IPS-15b (cell line): ENCODE measurements around the gene CRK.

Experiments
- H3K27me3 ChIP-seq: one replicate; pipeline ENCODE4 v1.6.1; 2013; ENCODE audit warnings: low read length; ENCODE audit not compliant: control insufficient read depth, insufficient read depth
- H3K36me3 ChIP-seq: one replicate; pipeline ENCODE4 v1.6.1; 2013; ENCODE audit warnings: low read length; ENCODE audit not compliant: control insufficient read depth, insufficient read depth
- H3K4me1 ChIP-seq: one replicate; pipeline ENCODE4 v1.6.1; 2013; ENCODE audit warnings: mild to moderate bottlenecking, low read length; ENCODE audit not compliant: control insufficient read depth, insufficient read depth
- H3K4me3 ChIP-seq: one replicate; pipeline ENCODE4 v1.5.1; 2013; ENCODE audit warnings: low read depth, low read length
- H3K9ac ChIP-seq: one replicate; pipeline ENCODE4 v1.6.1; 2013; ENCODE audit warnings: low read depth, mild to moderate bottlenecking, low read length
- H3K9me3 ChIP-seq: one replicate; pipeline ENCODE4 v1.6.1; 2013; ENCODE audit warnings: mild to moderate bottlenecking, low read length; ENCODE audit not compliant: control insufficient read depth, insufficient read depth

CRK gene

DNA sequence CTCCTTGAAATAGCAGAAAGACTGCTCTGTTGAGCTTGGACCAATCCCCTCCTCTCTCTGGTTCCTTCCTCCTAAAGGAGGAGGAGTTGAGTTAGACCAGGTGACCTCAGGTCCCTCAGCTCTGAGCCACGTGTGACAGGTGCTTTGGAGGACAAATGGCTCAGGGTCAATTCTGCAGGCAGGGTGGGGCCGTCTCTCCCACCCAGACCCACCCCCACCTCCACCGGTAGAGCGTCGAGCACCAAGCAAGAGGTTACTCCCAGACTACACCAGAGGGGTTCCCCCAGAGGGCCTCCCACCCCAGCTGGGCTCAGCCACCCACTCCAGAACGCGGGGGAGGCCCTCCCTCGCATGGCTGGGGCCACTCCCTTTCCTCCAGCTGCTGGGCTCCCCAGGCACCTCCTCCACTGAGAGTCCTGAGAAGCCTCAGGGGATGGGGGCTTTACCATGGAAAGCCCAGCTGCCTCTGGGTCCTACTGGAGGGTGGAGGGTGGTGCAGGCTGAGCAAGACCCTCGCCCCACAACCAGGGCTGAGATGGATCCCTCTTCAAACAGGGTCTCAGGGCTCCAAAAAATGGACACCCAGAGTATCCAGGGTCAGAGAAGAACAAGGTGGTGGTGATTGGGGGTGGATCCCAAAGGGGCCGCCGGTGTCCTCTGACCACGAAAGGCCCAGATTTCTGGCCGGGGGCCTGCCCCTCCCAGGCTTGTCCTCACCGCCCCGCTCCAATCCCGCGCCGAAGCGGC lies 28.8 kb upstream of the CRK start:
- no peaks in the 10 kb centered on the region for H3K9me3 ChIP-seq
- peaks cover 24% of the 10 kb centered on the region for H3K36me3 ChIP-seq
- no peak overlapping the region for H3K9ac ChIP-seq
- peaks cover 8% of the 10 kb centered on the region for H3K4me1 ChIP-seq
- peaks cover 3% of the 10 kb centered on the region for H3K27me3 ChIP-seq
- H3K4me3 ChIP-seq = peak overlapping the region; percentile 70

DNA sequence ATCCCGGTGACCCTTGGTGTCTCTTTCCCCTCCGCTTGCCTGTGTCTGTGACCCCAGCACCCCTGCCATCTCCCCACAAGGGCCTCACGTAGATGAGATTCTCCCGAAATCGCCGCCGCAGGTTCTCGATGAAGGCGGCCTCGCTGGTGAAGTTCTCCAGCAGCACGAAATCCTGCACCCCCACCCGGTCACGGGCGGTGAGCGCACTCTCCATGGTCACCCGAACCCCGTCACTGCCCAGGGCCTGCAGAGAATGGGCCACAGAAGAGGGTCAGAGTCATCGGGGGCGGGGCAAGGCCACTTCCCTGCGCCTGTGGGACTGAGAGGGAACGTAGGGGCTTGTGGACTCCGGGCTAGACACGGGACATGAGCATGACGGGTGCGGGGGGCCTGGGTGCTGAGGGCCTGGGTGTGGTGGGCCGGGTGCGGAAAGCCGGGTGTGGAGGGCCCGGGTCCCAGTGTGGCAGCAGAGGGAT lies 28.1 kb upstream of the CRK start:
- H3K27me3 ChIP-seq = peaks cover 3% of the 10 kb centered on the region
- H3K4me3 ChIP-seq = peak overlapping the region; percentile 18
- H3K9me3 ChIP-seq = no peaks in the 10 kb centered on the region
- H3K9ac ChIP-seq = no peak overlapping the region
- peaks cover 8% of the 10 kb centered on the region for H3K4me1 ChIP-seq
- H3K36me3 ChIP-seq = peaks cover 30% of the 10 kb centered on the region

DNA sequence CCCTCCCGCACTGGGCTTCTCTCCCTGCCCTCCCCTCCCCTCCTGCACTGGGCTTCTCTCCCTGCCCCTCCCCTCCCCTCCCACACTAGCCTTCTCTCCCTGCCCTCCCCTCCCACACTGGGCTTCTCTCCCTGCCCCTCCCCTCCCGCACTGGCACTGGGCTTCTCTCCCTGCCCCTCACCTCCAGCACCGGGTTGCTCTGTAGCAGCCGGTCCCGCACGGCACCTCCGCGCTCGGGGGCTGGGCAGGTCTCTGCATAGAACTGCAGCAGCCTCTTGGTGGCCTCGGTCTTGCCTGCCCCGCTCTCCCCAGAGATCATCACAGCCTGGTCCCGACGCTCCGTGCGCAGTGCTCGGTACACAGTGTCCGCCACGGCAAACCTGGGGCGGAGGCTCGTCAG lies 26.6 kb upstream of the CRK start:
- no peaks in the 10 kb centered on the region for H3K27me3 ChIP-seq
- no peak overlapping the region for H3K9ac ChIP-seq
- H3K9me3 ChIP-seq = no peaks in the 10 kb centered on the region
- H3K36me3 ChIP-seq = peaks cover 37% of the 10 kb centered on the region
- peaks cover 3% of the 10 kb centered on the region for H3K4me1 ChIP-seq
- H3K4me3 ChIP-seq = no peak overlapping the region

DNA sequence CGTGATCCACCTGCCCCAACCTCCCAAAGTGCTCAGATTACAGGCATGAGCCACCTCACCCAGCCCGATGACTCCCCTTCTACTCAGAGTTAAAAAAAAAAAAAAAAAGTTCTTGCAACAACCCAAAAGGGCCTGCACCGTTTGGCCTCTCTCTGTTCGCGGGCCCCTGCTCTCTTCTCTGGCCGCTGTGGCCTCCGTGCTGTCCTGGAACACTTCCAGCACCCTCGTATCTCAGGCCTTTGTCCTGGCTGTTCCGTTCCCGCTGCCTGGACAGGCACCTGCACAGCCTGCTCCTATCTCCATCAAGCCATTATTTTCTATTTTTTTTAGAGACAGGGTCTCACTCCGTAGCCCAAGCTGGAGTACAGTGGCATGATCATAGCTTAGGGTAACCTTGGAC lies 25.7 kb upstream of the CRK start:
- Histone ChIP-seq H3K36me3 (peaks cover 43% of the 10 kb centered on the region), H3K27me3 (no peaks in the 10 kb centered on the region), H3K4me1 (peaks cover 3% of the 10 kb centered on the region), H3K9me3 (no peaks in the 10 kb centered on the region), H3K4me3 (no peak overlapping the region), H3K9ac (no peak overlapping the region)

DNA sequence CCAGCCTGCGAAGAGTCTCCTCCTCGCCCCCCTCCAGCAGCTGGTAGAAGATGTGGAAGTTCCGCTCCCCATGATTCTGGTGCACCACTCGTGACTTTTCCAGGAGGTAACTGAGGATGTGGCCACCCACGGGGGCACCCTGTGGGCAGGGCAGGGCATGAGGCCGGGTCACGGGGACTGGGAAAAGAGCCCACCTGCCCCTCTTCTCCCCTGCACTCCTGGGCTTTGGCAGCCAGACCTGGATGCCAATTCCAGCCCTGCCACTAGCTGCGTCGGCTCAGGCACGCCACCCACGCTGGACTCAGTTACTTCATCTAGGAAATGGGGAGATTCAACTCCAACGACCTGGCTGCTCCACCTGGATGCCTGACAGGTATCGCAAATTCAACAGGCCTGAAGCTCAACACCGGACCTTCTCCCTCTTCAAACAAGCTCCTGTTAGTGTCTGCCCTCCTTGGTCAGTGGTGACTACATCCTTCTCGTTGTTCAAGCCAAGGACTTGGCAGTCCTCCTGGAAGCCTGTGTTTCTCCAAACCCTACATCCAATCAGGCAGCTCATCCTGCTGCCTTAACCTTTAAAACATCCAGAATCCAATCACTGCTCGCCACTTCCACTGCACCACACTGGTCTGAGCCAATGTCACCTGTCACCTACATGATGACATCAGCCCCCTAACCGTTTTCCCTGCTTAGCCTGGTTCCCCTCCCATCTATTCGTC lies 24.9 kb upstream of the CRK start:
- H3K9me3 ChIP-seq = no peaks in the 10 kb centered on the region
- H3K36me3 ChIP-seq = peaks cover 45% of the 10 kb centered on the region
- H3K9ac ChIP-seq = no peak overlapping the region
- H3K27me3 ChIP-seq = no peaks in the 10 kb centered on the region
- H3K4me3 ChIP-seq = no peak overlapping the region
- peaks cover 3% of the 10 kb centered on the region for H3K4me1 ChIP-seq

DNA sequence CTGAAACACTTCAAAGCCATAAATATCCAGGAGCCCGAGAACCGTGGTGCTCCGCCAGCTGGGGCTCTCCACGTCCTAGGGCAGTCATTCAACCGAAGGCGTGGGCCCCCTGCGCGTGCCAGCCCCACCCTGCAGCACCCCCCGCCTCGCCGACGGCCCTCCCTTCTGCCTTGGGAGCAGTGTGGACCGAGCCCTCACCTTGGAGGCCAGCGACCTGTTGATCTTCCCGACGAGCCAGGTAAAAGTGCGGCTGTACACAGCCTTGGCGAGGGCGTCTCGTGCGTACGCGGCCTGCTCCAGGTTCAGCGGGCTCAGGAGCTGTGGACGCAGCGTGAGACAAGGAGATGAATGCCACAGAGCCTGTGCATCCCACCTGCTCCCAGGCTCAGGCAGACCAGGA lies 22.4 kb upstream of the CRK start:
- peaks cover 3% of the 10 kb centered on the region for H3K4me1 ChIP-seq
- H3K27me3 ChIP-seq = no peaks in the 10 kb centered on the region
- no peak overlapping the region for H3K4me3 ChIP-seq
- H3K9ac ChIP-seq = no peak overlapping the region
- peaks cover 51% of the 10 kb centered on the region for H3K36me3 ChIP-seq
- no peaks in the 10 kb centered on the region for H3K9me3 ChIP-seq

DNA sequence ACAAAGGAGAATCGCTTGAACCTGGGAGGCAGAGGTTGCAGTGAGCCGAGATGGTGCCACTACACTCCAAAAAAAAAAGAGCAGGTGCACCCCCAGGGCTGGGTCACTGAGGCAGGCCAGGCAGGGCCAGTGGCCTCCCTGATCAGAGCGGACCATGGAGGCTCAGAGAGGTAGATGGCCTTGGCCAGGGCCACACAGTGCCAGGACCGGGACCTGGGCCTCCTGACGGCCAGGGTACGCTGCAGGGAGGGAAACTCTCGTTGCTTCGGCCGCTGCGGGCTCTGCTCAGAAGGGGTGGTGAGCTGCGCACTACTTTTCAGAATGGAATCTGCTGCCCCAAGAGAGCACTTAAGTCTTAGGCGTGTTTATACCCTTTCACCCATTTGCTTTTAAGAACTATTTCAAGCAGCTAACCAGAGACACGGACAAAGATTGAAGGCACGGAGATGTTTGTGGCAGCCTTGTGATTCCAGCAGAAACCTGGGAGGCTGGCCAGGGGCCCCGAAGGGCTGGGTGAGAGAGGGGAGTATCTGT lies 19.4 kb upstream of the CRK start:
- no peaks in the 10 kb centered on the region for H3K4me1 ChIP-seq
- no peak overlapping the region for H3K9ac ChIP-seq

DNA sequence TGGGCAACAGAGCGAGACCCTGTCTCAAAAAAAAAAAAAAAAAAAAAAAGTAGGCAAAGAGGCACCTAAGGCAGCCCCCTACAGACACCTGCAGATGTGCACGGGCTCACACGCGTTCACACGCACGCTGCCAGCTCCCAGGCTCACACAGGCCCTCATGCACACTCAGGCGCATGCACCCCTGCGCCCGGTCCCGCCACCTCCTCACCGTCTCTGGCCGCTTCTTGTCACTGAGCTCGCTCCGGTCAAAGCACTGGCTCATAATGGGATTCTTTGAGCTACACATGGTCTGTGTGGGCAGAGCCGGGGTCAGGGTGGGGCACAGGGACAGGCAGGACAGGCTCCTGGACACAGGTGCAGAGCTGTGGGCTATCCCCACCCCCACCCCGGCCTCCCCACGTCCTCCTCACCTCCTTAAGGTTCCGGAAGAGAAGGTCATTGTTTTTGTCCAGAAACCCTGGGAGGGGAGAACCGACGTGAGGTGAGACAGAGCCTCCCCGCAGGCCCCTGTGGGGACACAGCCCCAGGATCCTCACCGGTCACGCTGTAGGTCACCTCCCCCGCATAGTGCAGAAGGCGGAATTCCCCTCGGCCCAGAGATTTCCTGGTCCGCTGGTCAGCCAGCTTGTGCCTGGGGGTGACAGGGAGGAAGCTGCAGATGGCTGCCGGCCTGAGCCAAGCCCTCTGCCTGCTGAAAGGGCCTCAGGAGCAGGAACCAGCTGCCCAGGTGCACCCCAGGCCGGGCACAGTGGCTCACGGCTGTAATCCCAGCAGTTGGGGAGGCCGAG lies 18.6 kb upstream of the CRK start:
- H3K4me1 ChIP-seq = no peaks in the 10 kb centered on the region
- H3K27me3 ChIP-seq = no peaks in the 10 kb centered on the region
- H3K36me3 ChIP-seq = peaks cover 41% of the 10 kb centered on the region
- H3K9ac ChIP-seq = no peak overlapping the region
- H3K9me3 ChIP-seq = no peaks in the 10 kb centered on the region
- H3K4me3 ChIP-seq = no peak overlapping the region

More for the DNA sequence above, 19.4 kb upstream of the CRK start:
- Histone ChIP-seq H3K9me3 (no peaks in the 10 kb centered on the region), H3K27me3 (no peaks in the 10 kb centered on the region), H3K36me3 (peaks cover 43% of the 10 kb centered on the region), H3K4me3 (no peak overlapping the region)

DNA sequence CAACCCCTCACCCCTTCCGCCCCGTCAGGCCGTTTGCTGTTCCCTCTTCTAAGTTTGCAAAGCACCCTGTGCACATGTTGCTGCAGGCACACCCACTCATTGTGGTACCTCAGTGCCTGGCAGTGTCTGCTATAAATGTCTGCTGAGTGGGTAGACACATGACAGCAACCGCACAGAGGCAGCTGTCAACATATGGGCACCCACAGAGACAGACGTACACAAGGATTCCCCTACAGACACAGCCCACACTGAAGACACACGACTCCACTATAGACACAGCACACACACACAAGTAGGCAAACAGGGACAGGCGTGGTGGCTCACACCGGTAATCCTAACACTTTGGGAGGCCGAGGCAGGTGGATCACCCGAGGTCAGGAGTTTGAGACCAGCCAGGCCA lies 17.8 kb upstream of the CRK start:
- Histone ChIP-seq H3K9ac (no peak overlapping the region), H3K4me3 (no peak overlapping the region), H3K4me1 (no peaks in the 10 kb centered on the region), H3K27me3 (no peaks in the 10 kb centered on the region), H3K9me3 (no peaks in the 10 kb centered on the region), H3K36me3 (peaks cover 35% of the 10 kb centered on the region)

DNA sequence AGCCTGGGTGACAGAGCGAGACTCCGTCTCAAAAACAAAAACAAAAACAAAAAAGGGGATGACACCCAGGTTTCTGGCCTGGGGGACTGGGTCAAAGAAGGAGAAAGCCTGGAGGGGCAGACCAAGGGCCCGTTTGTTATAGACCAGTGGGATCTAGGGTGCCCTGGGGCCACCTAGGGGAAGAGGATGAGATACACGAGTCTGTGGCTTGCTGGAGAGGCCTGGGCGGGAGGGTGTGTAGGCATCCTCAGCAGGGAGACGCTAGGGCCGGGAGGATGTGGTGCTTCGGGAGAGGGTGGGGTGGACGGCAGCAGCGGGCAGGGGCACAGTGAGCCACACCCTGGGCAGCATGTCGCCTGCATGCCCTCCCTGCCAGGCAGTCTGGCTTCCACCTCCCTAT lies 17.1 kb upstream of the CRK start:
- H3K27me3 ChIP-seq = no peaks in the 10 kb centered on the region
- no peaks in the 10 kb centered on the region for H3K4me1 ChIP-seq
- no peak overlapping the region for H3K9ac ChIP-seq
- no peaks in the 10 kb centered on the region for H3K9me3 ChIP-seq
- no peak overlapping the region for H3K4me3 ChIP-seq
- peaks cover 41% of the 10 kb centered on the region for H3K36me3 ChIP-seq

DNA sequence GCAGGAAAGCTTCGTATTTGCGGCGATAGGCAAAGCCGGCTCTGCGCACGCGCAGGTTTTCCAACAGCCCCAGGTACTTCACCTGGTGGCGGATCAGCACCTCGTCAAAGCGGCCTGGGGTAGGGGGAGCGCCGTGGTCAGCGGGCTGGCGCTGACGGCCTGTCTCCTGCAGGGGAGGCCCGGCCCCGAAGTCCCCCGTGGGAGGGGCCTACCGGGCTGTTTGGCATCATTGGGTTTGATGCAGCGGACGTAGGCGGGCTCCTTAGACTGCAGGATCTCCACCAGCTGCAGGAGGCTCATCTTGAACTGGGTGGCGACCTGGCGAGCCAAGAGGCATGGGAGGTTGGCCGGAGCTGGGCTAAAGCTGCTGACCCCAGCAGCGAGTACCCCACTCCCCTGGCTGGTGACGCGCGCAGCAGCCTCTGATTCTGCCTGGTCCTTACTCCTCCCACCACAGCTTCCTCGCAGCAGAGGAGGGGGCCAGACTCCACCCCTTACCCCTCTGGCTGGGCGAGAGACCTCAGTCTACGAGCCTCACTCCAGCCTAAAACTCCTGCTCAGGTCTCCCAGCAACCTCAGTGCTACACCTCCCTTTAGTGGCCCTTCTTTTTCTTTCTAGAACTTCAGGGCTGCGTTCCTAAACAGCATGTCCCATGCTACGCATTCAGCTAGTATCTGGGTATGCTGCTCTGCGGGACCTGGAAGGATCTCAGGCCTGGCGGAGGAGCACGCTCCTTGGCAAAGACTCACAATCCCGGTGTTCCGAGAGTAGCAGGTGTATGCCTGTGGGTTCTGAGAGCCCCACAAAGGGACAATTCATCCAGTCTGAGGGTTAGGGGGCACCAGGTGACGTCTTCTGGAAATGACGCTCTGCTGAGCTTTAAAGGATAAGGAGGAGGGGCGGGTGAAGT lies 16.1 kb upstream of the CRK start:
- Histone ChIP-seq H3K4me1 (no peaks in the 10 kb centered on the region), H3K4me3 (no peak overlapping the region), H3K9me3 (no peaks in the 10 kb centered on the region), H3K36me3 (peaks cover 37% of the 10 kb centered on the region), H3K27me3 (no peaks in the 10 kb centered on the region), H3K9ac (no peak overlapping the region)
